Measurements from ENCODE around the gene CBX8. TPM values are rescaled to one million over a fixed set of nuclear protein-coding genes. Genes with fewer than 3 reads are reported as not detected.

The CBX8 gene
- total RNA-seq, 2 experiments from 2014 or later: 4.9 to 5.5 TPM

GRCh38 chr17:79788989-79789942 is 7.6 kb downstream of the CBX8 start:
- DNase-seq (no peak), ATAC-seq (ENCODE audit: low read depth) (no peak)
- peaks cover 3% of the 10 kb centered on the region for H3K36me3 Mint-ChIP-seq
- peaks cover 50% of the 10 kb centered on the region for H3K27me3 Mint-ChIP-seq
- peaks cover 2% of the 10 kb centered on the region for H3K4me1 Mint-ChIP-seq
- H3K4me3 Mint-ChIP-seq: no peak overlapping the region
- POLR2A ChIA-PET: interaction anchor here (1.0 to 1.1 kb wide), 2 partner anchors 19 to 50 kb away, joined by 3 read pairs; partner anchors contain the start of gene CBX4
- no peak overlapping the region for H3K27ac Mint-ChIP-seq
- H3K9me3 Mint-ChIP-seq: no peaks in the 10 kb centered on the region

DNA sequence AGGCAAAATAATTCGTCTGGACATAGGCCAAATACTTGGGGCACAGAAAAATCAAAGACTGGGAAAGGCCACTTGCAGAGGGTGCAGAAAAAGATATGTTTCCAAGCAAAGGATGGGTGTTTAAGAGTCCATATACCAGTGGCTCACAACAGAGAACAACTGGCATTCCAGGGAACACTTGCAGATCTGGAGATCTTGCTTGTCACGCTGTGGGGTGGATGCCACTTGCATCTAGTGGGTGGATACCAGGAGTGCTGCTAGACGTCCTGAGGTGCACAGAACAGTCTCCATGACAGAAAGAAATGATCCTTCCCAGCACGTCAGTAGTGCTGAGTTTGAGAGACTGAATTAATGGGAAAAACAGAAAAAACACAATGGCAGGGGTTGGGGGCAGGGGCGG is 8.4 kb downstream of the CBX8 start:
- no peaks in the 10 kb centered on the region for H3K9me3 Mint-ChIP-seq
- H3K4me1 Mint-ChIP-seq: peaks cover 2% of the 10 kb centered on the region
- no peaks in the 10 kb centered on the region for H3K36me3 Mint-ChIP-seq
- DNase-seq (no peak), ATAC-seq (ENCODE audit: low read depth) (no peak)
- peaks cover 50% of the 10 kb centered on the region for H3K27me3 Mint-ChIP-seq
- POLR2A ChIA-PET: interaction anchor here (1.0 kb wide), 1 partner anchor 51 kb away, joined by 3 read pairs; the partner anchor contains the start of gene CBX4
- no peak overlapping the region for H3K4me3 Mint-ChIP-seq
- H3K27ac Mint-ChIP-seq: no peak overlapping the region

GRCh38 chr17:79786930-79787643 is 9.8 kb downstream of the CBX8 start:
- DNase-seq (no peak), ATAC-seq (ENCODE audit: low read depth) (no peak)
- Mint-ChIP-seq H3K27ac (no peak overlapping the region), H3K36me3 (no peaks in the 10 kb centered on the region), H3K4me3 (no peak overlapping the region), H3K9me3 (no peaks in the 10 kb centered on the region), H3K4me1 (peaks cover 1% of the 10 kb centered on the region), H3K27me3 (peaks cover 45% of the 10 kb centered on the region)
- POLR2A ChIA-PET: interaction anchor here (1.0 kb wide), 1 partner anchor 10 kb away, joined by 3 read pairs; the partner anchor contains the start of gene CBX8

- H3K27me3 Mint-ChIP-seq: peaks cover 43% of the 10 kb centered on the region
- DNase-seq (no peak), ATAC-seq (ENCODE audit: low read depth) (no peak)
- no peak overlapping the region for H3K27ac Mint-ChIP-seq
- peaks cover 8% of the 10 kb centered on the region for H3K4me1 Mint-ChIP-seq
- H3K9me3 Mint-ChIP-seq: no peaks in the 10 kb centered on the region
- no peak overlapping the region for H3K4me3 Mint-ChIP-seq
- peaks cover 2% of the 10 kb centered on the region for H3K36me3 Mint-ChIP-seq
- POLR2A ChIA-PET: interaction anchor here (0.5 to 1.0 kb wide), 2 partner anchors 11 to 16 kb away, joined by 3 read pairs; partner anchors contain the start of gene CBX8
Observed at GRCh38 chr17:79785900-79786810, 10.7 kb downstream of the CBX8 start.

DNA sequence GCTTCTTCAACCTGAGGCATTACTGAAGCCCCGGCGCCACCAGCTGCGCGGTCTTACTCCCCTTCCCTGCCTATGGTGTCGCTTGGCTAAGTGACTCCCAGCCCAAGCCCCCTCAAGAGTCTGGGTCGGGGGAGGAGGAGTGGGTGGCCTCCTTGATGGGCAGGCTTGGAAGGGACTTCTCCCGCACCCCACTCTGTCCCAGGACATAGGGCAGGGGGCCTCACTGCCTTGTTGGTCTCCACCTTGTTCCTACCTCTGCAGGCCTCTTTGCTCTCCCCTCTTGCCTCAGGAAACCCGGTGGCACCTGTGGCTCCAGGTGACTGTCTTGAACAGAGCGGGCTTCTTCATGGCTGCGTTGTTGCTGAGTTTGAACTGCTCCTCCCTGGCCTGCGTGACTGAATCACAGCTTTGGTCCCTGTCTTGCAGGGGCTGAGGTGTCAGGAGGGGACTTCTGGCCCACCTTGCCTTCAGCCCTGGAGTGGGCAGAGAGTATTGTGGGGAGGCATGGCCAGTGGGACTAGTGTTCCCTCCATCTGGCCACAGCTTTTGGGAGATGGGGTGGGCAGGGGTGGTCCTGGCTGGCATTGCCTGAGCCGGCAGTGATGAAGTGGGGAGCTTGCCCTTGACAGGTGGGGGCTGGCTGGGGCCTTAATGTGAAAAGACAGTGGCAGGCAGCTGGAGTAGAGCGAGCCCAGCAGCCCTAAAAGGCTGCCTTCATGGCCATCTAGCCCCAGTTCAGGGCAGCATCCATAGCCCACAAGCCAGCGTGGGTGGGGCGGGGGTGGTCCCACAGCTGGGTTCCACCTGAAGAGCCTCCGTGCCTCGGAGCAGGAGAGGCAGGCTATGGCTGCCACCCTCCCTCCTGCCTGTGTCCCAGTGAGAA is 11.6 kb downstream of the CBX8 start:
- Mint-ChIP-seq H3K27ac (no peak overlapping the region), H3K9me3 (no peaks in the 10 kb centered on the region), H3K4me1 (peaks cover 14% of the 10 kb centered on the region), H3K4me3 (no peak overlapping the region), H3K36me3 (peaks cover 2% of the 10 kb centered on the region), H3K27me3 (peaks cover 35% of the 10 kb centered on the region)
- DNase-seq (no peak), ATAC-seq (ENCODE audit: low read depth) (no peak)
- POLR2A ChIA-PET: interaction anchor here (0.5 kb wide), 1 partner anchor 17 kb away, joined by 3 read pairs; no protein-coding TSS in a partner anchor

GRCh38 chr17:79784353-79785016 is 12.4 kb downstream of the CBX8 start:
- no peak for ATAC-seq (ENCODE audit: low read depth)
- POLR2A ChIA-PET: no interaction called here
- H3K4me1 Mint-ChIP-seq: peaks cover 20% of the 10 kb centered on the region

DNA sequence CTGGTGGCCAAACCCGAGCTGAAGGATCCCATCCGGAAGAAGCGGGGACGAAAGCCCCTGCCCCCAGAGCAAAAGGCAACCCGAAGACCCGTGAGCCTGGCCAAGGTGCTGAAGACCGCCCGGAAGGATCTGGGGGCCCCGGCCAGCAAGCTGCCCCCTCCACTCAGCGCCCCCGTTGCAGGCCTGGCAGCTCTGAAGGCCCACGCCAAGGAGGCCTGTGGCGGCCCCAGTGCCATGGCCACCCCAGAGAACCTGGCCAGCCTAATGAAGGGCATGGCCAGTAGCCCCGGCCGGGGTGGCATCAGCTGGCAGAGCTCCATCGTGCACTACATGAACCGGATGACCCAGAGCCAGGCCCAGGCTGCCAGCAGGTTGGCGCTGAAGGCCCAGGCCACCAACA is 13.0 kb downstream of the CBX8 start:
- POLR2A ChIA-PET: no interaction called here
- Mint-ChIP-seq H3K9me3 (no peaks in the 10 kb centered on the region), H3K4me1 (peaks cover 21% of the 10 kb centered on the region), H3K27ac (no peak overlapping the region), H3K36me3 (peaks cover 2% of the 10 kb centered on the region), H3K27me3 (peaks cover 29% of the 10 kb centered on the region), H3K4me3 (no peak overlapping the region)
- ATAC-seq (ENCODE audit: low read depth): no peak
- no peak for DNase-seq

More at GRCh38 chr17:79784353-79785016, 12.4 kb downstream of the CBX8 start:
- no peak for DNase-seq
- Mint-ChIP-seq H3K9me3 (no peaks in the 10 kb centered on the region), H3K36me3 (peaks cover 2% of the 10 kb centered on the region), H3K27ac (no peak overlapping the region), H3K27me3 (peaks cover 33% of the 10 kb centered on the region), H3K4me3 (no peak overlapping the region)

- no peak for ATAC-seq (ENCODE audit: low read depth)
- no peaks in the 10 kb centered on the region for H3K9me3 Mint-ChIP-seq
- H3K4me1 Mint-ChIP-seq: peaks cover 26% of the 10 kb centered on the region
- peak overlapping the region; percentile 74 for H3K27ac Mint-ChIP-seq
- peak overlapping the region; percentile 59 for H3K4me3 Mint-ChIP-seq
- POLR2A ChIA-PET: interaction anchor here (1.0 to 2.0 kb wide), 4 partner anchors 15 to 58 kb away, joined by 3 to 10 read pairs (median 4); partner anchors contain the start of genes CBX4 and CBX8
- DNase-seq: no peak
- H3K27me3 Mint-ChIP-seq: peaks cover 20% of the 10 kb centered on the region
- peaks cover 4% of the 10 kb centered on the region for H3K36me3 Mint-ChIP-seq
Observed at GRCh38 chr17:79781736-79782575, 14.9 kb downstream of the CBX8 start.

DNA sequence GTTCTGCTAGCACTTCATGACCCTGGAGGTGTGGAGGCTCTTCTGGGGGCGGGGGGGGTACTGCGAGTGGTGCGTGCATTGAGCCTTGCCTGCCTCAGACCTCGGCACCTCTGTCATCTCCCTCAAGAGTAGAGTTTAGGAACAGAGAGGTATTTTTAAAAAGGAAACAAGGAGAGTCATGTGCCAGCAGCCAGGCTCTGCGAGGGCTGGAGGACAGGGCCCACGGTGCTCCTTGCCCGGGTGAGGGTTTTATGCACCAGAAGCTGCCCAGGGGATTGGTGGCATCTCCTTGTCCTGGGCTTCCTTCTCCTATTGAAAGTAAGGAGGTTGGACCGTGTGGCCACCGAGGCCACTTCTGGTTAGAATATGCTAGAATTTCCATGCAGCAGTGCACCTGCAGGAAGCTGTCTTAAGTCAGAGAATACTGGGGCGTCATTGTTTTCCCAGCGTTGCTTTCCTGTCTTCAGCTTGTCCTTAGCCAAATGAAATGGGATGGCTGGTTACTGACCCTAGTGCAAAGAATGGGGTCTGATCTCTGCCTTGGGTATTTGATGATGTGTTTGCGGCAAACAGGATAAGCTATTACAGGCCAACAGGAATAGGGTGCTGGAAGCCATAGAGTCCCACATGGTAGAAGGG is 15.7 kb downstream of the CBX8 start:
- ATAC-seq (ENCODE audit: low read depth): no peak
- no peak for DNase-seq
- H3K4me1 Mint-ChIP-seq: peaks cover 32% of the 10 kb centered on the region
- no peaks in the 10 kb centered on the region for H3K9me3 Mint-ChIP-seq
- POLR2A ChIA-PET: interaction anchor here (1.1 to 2.0 kb wide), 3 partner anchors 16 to 58 kb away, joined by 3 to 10 read pairs (median 5); partner anchors contain the start of genes CBX4 and CBX8
- H3K27me3 Mint-ChIP-seq: peaks cover 21% of the 10 kb centered on the region
- no peak overlapping the region for H3K27ac Mint-ChIP-seq
- peaks cover 4% of the 10 kb centered on the region for H3K36me3 Mint-ChIP-seq
- H3K4me3 Mint-ChIP-seq: peak overlapping the region; percentile 59

DNA sequence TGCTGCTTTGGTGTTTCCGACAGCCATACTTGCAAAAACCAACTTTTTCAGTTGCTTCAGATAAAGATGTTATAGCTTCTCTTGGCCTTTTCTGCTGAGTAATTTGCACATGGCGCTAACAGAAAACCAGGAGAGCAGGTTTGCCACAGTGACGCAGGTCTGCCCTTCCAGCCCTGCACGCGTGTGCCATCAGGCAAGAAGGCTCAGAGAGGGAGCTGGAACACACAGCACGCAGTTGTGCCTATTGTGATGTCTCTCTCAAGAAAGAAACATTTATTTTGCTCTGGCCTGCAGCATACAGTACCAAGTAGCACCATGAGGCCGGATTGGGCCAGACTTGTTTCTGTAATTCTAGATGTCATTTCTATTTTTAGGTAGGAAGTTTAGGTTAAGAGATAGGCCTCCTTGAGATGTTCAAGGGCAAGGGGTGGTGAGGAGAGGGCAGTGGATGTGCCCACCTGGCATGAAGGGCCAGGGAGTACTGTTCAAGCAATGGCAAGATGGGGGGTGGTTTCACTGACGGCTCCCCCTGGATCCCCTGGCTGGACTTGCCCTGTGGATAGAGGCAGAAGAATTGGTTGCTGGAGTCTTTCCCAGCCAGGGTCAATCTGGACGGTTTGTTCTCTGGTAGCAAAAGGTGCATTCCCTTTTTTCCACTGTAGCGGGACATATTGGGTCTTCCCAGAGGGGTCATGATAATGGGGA is 17.1 kb downstream of the CBX8 start:
- Mint-ChIP-seq H3K27me3 (peaks cover 34% of the 10 kb centered on the region), H3K9me3 (no peaks in the 10 kb centered on the region), H3K36me3 (peaks cover 4% of the 10 kb centered on the region), H3K27ac (no peak overlapping the region), H3K4me3 (peak overlapping the region; percentile 93), H3K4me1 (peaks cover 32% of the 10 kb centered on the region)
- ATAC-seq (ENCODE audit: low read depth) (no peak), DNase-seq (no peak)
- POLR2A ChIA-PET: interaction anchor here (3.7 kb wide), 1 partner anchor 17 kb away, joined by 17 read pairs; the partner anchor contains the start of gene CBX8
